ENCODE measurements around the gene CROT.

DNA sequence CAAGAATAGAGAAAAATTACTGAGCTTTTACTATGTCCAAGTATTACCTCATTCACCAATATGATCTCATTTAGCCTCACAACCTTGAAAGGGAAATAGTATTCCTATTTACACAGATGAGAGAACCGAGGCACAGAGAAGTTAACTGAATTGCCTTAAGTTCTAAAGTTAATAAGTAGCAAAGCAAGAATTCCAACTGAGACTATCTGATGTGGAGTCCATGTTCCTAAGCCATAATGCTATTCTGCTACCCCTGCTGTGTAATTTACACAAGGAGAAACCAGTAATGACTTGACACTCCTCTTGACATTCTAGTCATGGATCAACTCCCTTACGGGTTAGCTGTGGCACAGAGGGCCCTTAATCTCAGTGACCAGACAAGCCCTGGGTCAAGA, 69.3 kb downstream of the CROT start:
- TF ChIP-seq, protein P1, sequence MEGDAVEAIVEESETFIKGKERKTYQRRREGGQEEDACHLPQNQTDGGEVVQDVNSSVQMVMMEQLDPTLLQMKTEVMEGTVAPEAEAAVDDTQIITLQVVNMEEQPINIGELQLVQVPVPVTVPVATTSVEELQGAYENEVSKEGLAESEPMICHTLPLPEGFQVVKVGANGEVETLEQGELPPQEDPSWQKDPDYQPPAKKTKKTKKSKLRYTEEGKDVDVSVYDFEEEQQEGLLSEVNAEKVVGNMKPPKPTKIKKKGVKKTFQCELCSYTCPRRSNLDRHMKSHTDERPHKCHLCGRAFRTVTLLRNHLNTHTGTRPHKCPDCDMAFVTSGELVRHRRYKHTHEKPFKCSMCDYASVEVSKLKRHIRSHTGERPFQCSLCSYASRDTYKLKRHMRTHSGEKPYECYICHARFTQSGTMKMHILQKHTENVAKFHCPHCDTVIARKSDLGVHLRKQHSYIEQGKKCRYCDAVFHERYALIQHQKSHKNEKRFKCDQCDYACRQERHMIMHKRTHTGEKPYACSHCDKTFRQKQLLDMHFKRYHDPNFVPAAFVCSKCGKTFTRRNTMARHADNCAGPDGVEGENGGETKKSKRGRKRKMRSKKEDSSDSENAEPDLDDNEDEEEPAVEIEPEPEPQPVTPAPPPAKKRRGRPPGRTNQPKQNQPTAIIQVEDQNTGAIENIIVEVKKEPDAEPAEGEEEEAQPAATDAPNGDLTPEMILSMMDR (IDR thresholded peaks at IDR 0.05): no peak
- no peak for TF ChIP-seq POLR2A (IDR thresholded peaks at IDR 0.05)

All from ovary (tissue), 3 donors.